Measurements from ENCODE around the gene NCAPG. TPM values are rescaled to one million over a fixed set of nuclear protein-coding genes. Genes with fewer than 3 reads are reported as not detected.

The NCAPG gene
- total RNA-seq, 1 experiment from 2014 or later: 38.6 TPM

GRCh38 chr4:17769406-17770174 is 41.2 kb upstream of the NCAPG start:
- intact Hi-C loops (cut with micrococcal nuclease): no loop called here
- H3K4me3 Mint-ChIP-seq (ENCODE audit: unreplicated experiment): no peak overlapping the region
- no peak for TF ChIP-seq CTCF (IDR thresholded peaks at IDR 0.05; ENCODE audit: unreplicated experiment)
- CTCF ChIA-PET: no interaction called here
- H3K4me1 Mint-ChIP-seq (ENCODE audit: insufficient read depth, unreplicated experiment): peaks cover 7% of the 10 kb centered on the region
- POLR2A ChIA-PET: interaction anchor here (0.8 kb wide), 1 partner anchor 19 kb away, joined by 3 read pairs; no protein-coding TSS in a partner anchor
- no peak for DNase-seq (ENCODE audit: unreplicated experiment)
- no peaks in the 10 kb centered on the region for H3K9me3 Mint-ChIP-seq (ENCODE audit: unreplicated experiment)
- BruUV-seq (replicated peaks): no TSS peak
- no peaks in the 10 kb centered on the region for H3K27me3 Mint-ChIP-seq (ENCODE audit: insufficient read depth, unreplicated experiment)
- no peaks in the 10 kb centered on the region for H3K36me3 Mint-ChIP-seq (ENCODE audit: insufficient read depth, unreplicated experiment)
- H3K27ac Mint-ChIP-seq (ENCODE audit: low read depth, unreplicated experiment): no peak overlapping the region

GRCh38 chr4:17770845-17771244 is 39.9 kb upstream of the NCAPG start:
- peaks cover 7% of the 10 kb centered on the region for H3K4me1 Mint-ChIP-seq (ENCODE audit: insufficient read depth, unreplicated experiment)
- H3K4me3 Mint-ChIP-seq (ENCODE audit: unreplicated experiment): no peak overlapping the region
- H3K36me3 Mint-ChIP-seq (ENCODE audit: insufficient read depth, unreplicated experiment): no peaks in the 10 kb centered on the region
- H3K27me3 Mint-ChIP-seq (ENCODE audit: insufficient read depth, unreplicated experiment): no peaks in the 10 kb centered on the region
- intact Hi-C loops (cut with micrococcal nuclease): no loop called here
- no peaks in the 10 kb centered on the region for H3K9me3 Mint-ChIP-seq (ENCODE audit: unreplicated experiment)
- CTCF ChIA-PET: interaction anchor here (0.6 kb wide), 1 partner anchor 289 kb away, joined by 3 read pairs; no protein-coding TSS in a partner anchor
- POLR2A ChIA-PET: interaction anchor here (0.5 to 0.6 kb wide), 2 partner anchors 40 to 507 kb away, joined by 3 read pairs; no protein-coding TSS in a partner anchor
- H3K27ac Mint-ChIP-seq (ENCODE audit: low read depth, unreplicated experiment): no peak overlapping the region
- peak; percentile 5 for DNase-seq (ENCODE audit: unreplicated experiment)
- BruUV-seq (replicated peaks): no TSS peak
- no peak for TF ChIP-seq CTCF (IDR thresholded peaks at IDR 0.05; ENCODE audit: unreplicated experiment)

- peak; percentile 22 for DNase-seq (ENCODE audit: unreplicated experiment)
- TF ChIP-seq CTCF (IDR thresholded peaks at IDR 0.05; ENCODE audit: unreplicated experiment): no peak
Observed at GRCh38 chr4:17771284-17771908, 39.4 kb upstream of the NCAPG start.

GRCh38 chr4:17773135-17773698 is 37.6 kb upstream of the NCAPG start:
- no peak overlapping the region for H3K4me3 Mint-ChIP-seq (ENCODE audit: unreplicated experiment)
- TF ChIP-seq CTCF (IDR thresholded peaks at IDR 0.05; ENCODE audit: unreplicated experiment): no peak
- intact Hi-C loops (cut with micrococcal nuclease): no loop called here
- no peaks in the 10 kb centered on the region for H3K9me3 Mint-ChIP-seq (ENCODE audit: unreplicated experiment)
- no peak overlapping the region for H3K27ac Mint-ChIP-seq (ENCODE audit: low read depth, unreplicated experiment)
- H3K27me3 Mint-ChIP-seq (ENCODE audit: insufficient read depth, unreplicated experiment): no peaks in the 10 kb centered on the region
- ChIA-PET CTCF (interaction anchor here (0.5 to 1.7 kb wide), 2 partner anchors 224 to 837 kb away, joined by 3 read pairs; no protein-coding TSS in a partner anchor), POLR2A (interaction anchor here (0.7 kb wide), 2 partner anchors 15 to 102 kb away, joined by 3 read pairs; no protein-coding TSS in a partner anchor)
- H3K4me1 Mint-ChIP-seq (ENCODE audit: insufficient read depth, unreplicated experiment): peaks cover 7% of the 10 kb centered on the region
- no peak for DNase-seq (ENCODE audit: unreplicated experiment)
- H3K36me3 Mint-ChIP-seq (ENCODE audit: insufficient read depth, unreplicated experiment): no peaks in the 10 kb centered on the region
- no TSS peak for BruUV-seq (replicated peaks)

More at GRCh38 chr4:17771284-17771908, 39.4 kb upstream of the NCAPG start:
- intact Hi-C loops (cut with micrococcal nuclease): no loop called here
- H3K4me1 Mint-ChIP-seq (ENCODE audit: insufficient read depth, unreplicated experiment): peaks cover 7% of the 10 kb centered on the region
- no peaks in the 10 kb centered on the region for H3K9me3 Mint-ChIP-seq (ENCODE audit: unreplicated experiment)
- CTCF ChIA-PET: interaction anchor here (0.6 kb wide), 1 partner anchor 289 kb away, joined by 3 read pairs; no protein-coding TSS in a partner anchor
- no peaks in the 10 kb centered on the region for H3K27me3 Mint-ChIP-seq (ENCODE audit: insufficient read depth, unreplicated experiment)
- no TSS peak for BruUV-seq (replicated peaks)
- H3K4me3 Mint-ChIP-seq (ENCODE audit: unreplicated experiment): no peak overlapping the region
- H3K36me3 Mint-ChIP-seq (ENCODE audit: insufficient read depth, unreplicated experiment): no peaks in the 10 kb centered on the region
- H3K27ac Mint-ChIP-seq (ENCODE audit: low read depth, unreplicated experiment): no peak overlapping the region
- POLR2A ChIA-PET: interaction anchor here (0.5 to 0.6 kb wide), 2 partner anchors 41 to 506 kb away, joined by 3 read pairs; no protein-coding TSS in a partner anchor
